HFFc6 (cell line): ENCODE data around the gene C10orf71. TPM values are rescaled to one million over a fixed set of nuclear protein-coding genes. Genes with fewer than 3 reads are reported as not detected.

ENCODE experiments used
- DNase-seq: peaks from one replicate; pipeline ENCODE4 v3.0.0-alpha.2; 2018
- H3K27ac Mint-ChIP-seq: 2 replicates; pipeline ENCODE4 v1.8.0; 2020; ENCODE audit warnings: mild to moderate bottlenecking, mixed read lengths
- H3K27me3 Mint-ChIP-seq: 2 replicates; pipeline ENCODE4 v1.8.0; 2021; ENCODE audit warnings: mild to moderate bottlenecking, moderate library complexity, mixed read lengths; ENCODE audit not compliant: insufficient read depth
- H3K36me3 Mint-ChIP-seq: 2 replicates; pipeline ENCODE4 v1.8.0; 2021; ENCODE audit warnings: low read depth, mixed read lengths
- H3K4me1 Mint-ChIP-seq: 2 replicates; pipeline ENCODE4 v1.8.0; 2020; ENCODE audit warnings: low read depth, mixed read lengths
- H3K4me3 Mint-ChIP-seq: 2 replicates; pipeline ENCODE4 v1.8.0; 2020; ENCODE audit warnings: mild to moderate bottlenecking, moderate library complexity, mixed read lengths
- H3K9me3 Mint-ChIP-seq: 2 replicates; pipeline ENCODE4 v1.8.0; 2020; ENCODE audit warnings: mild to moderate bottlenecking, mixed read lengths
- CTCF ChIP-seq: fragments of 200-600 bp; sonication (generic); IDR thresholded peaks from 2 replicates; pipeline ENCODE4 v1.5.0; 2021; ENCODE audit warnings: antibody characterized with exemption, mild to moderate bottlenecking
- total RNA-seq, 6 experiments: library from RNA; stranded (reverse); fragmentation: NEBNext Ultra II Directional; extraction: Animal tissue kit (Norgen Biotek cat#: 25700); gene quantifications; 2 replicates in 1 of 6; 3 replicates in 5 of 6; pipeline ENCODE4 v1.2.3, GENCODE V29; 2021

The C10orf71 gene
- total RNA-seq, 6 experiments from 2014 or later = not detected

DNA sequence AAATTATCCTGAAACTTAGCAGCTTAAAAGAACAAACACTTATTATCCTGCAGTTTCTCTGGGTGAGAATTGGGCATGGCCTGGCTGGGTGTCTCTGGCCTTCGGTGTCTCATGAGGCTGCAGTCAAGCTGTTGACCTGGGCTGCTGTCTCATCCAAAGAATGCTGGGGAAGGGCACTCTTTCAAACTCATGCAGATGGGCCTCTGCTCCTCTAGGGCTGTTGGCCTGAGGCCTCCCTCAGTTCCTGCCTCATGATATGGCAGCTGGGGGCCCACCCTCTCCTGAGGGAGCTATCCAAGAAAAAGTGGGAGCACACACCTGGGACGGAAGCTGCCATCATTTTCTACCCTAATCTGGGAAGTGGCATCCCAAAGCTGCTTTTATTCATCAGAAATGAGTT is 53.4 kb downstream of the C10orf71 start:
- H3K36me3 Mint-ChIP-seq = no peaks in the 10 kb centered on the region

GRCh38 chr10:49353026-49353894 is 54.3 kb downstream of the C10orf71 start:
- H3K27ac Mint-ChIP-seq = no peak overlapping the region
- H3K27me3 Mint-ChIP-seq = peaks cover 14% of the 10 kb centered on the region
- no peak overlapping the region for H3K4me3 Mint-ChIP-seq
- TF ChIP-seq CTCF = no peak
- H3K36me3 Mint-ChIP-seq = no peaks in the 10 kb centered on the region
- no peak for DNase-seq
- H3K4me1 Mint-ChIP-seq = no peaks in the 10 kb centered on the region
- H3K9me3 Mint-ChIP-seq = no peaks in the 10 kb centered on the region; the same call in 1 of the 2 replicates

More for the DNA sequence above, 53.4 kb downstream of the C10orf71 start:
- Mint-ChIP-seq H3K27me3 (peaks cover 19% of the 10 kb centered on the region), H3K27ac (no peak overlapping the region), H3K9me3 (no peaks in the 10 kb centered on the region; the same call in 1 of the 2 replicates), H3K4me3 (no peak overlapping the region), H3K4me1 (no peaks in the 10 kb centered on the region)
- DNase-seq = no peak
- no peak; the same call in 1 of the 2 replicates for TF ChIP-seq CTCF

DNA sequence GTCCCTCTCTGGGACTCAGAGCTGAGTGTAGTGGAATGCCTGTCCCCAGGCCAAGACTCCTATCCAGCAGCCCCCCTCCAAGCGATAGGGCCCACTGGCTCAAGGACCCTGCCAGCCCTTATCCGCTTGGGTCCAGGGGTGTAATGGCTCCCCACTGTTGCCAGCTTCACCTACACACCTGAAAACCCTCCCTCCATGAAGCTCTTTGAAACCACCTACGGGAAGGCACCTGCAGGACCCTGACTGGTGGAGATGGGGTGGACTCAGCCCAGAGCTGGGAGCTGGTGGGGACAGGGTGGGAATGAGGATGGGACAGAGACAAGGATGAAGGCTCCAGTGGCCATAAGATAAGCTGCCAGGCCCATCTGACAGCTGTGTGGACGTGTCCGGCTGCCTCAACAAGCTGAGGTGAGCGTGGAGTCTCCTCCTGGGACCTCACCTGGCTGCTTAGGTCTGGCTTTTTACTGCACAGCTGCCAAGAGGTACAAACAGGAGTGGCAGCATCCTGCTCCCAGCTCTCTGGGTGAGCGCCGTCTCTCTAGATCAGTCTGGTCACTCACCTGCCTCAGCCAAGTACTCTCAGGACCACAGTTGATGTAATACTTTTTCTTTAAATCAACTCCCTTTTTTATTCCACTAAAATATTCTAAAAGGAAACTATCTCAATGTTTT is 55.1 kb downstream of the C10orf71 start:
- no peak for DNase-seq
- no peak overlapping the region for H3K27ac Mint-ChIP-seq
- H3K4me3 Mint-ChIP-seq = no peak overlapping the region
- TF ChIP-seq CTCF = no peak
- H3K9me3 Mint-ChIP-seq = no peaks in the 10 kb centered on the region; the same call in 1 of the 2 replicates
- H3K36me3 Mint-ChIP-seq = no peaks in the 10 kb centered on the region
- H3K4me1 Mint-ChIP-seq = no peaks in the 10 kb centered on the region
- peaks cover 14% of the 10 kb centered on the region for H3K27me3 Mint-ChIP-seq

GRCh38 chr10:49354593-49354992 is 55.6 kb downstream of the C10orf71 start:
- Mint-ChIP-seq H3K9me3 (no peaks in the 10 kb centered on the region; the same call in 1 of the 2 replicates), H3K27ac (no peak overlapping the region), H3K36me3 (no peaks in the 10 kb centered on the region), H3K27me3 (peaks cover 10% of the 10 kb centered on the region), H3K4me1 (no peaks in the 10 kb centered on the region), H3K4me3 (no peak overlapping the region)
- DNase-seq = no peak
- TF ChIP-seq CTCF = no peak

GRCh38 chr10:49355221-49355620 is 56.3 kb downstream of the C10orf71 start:
- H3K27ac Mint-ChIP-seq = no peak overlapping the region
- DNase-seq = no peak
- peaks cover 13% of the 10 kb centered on the region for H3K27me3 Mint-ChIP-seq
- TF ChIP-seq CTCF = no peak
- H3K4me1 Mint-ChIP-seq = no peaks in the 10 kb centered on the region
- H3K4me3 Mint-ChIP-seq = no peak overlapping the region
- H3K36me3 Mint-ChIP-seq = no peaks in the 10 kb centered on the region
- H3K9me3 Mint-ChIP-seq = no peaks in the 10 kb centered on the region; the same call in 1 of the 2 replicates
